ENCODE data around the gene CHST8.
"Not testable (repeated sequence)": the region's sequence is repeated elsewhere in the genome, so short reads cannot be mapped to it uniquely, and the experiment has no call there.

Gene CHST8

GRCh38 chr19:33644284-33644836, 22.6 kb downstream of the CHST8 start:
- no peak for DNase-seq (ENCODE audit: low read depth)

- no peak for DNase-seq (ENCODE audit: low read depth)
Observed at GRCh38 chr19:33646306-33646705, 24.6 kb downstream of the CHST8 start.

DNA sequence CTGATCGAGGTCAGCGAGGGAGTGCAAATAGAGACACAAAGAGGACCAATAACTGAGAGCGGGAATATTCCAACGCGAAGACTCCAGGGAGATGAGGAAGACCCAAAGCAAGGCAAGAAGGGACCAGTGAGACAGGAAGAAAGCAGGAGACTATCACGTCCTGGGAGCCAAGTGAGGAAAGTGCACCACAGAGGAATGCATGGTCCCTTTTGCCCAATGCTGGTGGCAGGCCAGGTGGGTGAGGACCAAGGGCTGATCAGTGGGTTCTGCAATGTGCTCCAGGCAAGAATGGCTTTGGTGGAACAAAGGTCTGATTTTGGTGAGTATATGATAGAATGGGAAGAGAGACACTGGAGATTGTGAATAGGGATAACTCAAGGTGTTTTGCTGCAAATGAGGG, 25.4 kb downstream of the CHST8 start:
- no peak for DNase-seq (ENCODE audit: low read depth)

- DNase-seq (ENCODE audit: low read depth): no peak
Observed at GRCh38 chr19:33649627-33650305, 28.0 kb downstream of the CHST8 start.

GRCh38 chr19:33653684-33654083, 31.9 kb downstream of the CHST8 start:
- no peak for DNase-seq (ENCODE audit: low read depth)

- DNase-seq (ENCODE audit: low read depth): no peak
Observed at GRCh38 chr19:33654840-33655508, 33.2 kb downstream of the CHST8 start.

DNA sequence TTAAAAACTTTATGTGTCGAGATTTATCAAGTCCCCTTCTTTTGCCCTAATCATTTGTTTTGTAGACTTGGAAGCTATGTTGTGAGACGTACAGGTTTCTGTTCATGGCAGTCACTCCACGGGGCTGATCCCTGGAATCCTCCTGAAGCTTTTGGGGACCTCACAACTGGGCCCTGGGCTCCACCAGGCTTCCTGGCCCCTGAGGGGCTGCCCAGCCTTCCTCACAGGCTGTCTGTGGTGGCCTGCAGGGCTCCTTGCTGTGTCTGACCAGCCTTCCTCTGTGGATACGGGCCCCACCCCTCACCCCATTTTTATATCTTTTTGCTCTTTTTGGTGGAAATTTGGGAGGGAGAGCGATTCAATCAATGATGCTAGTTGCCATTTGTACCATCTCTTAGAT, 38.1 kb downstream of the CHST8 start:
- no peak for DNase-seq (ENCODE audit: low read depth)

DNA sequence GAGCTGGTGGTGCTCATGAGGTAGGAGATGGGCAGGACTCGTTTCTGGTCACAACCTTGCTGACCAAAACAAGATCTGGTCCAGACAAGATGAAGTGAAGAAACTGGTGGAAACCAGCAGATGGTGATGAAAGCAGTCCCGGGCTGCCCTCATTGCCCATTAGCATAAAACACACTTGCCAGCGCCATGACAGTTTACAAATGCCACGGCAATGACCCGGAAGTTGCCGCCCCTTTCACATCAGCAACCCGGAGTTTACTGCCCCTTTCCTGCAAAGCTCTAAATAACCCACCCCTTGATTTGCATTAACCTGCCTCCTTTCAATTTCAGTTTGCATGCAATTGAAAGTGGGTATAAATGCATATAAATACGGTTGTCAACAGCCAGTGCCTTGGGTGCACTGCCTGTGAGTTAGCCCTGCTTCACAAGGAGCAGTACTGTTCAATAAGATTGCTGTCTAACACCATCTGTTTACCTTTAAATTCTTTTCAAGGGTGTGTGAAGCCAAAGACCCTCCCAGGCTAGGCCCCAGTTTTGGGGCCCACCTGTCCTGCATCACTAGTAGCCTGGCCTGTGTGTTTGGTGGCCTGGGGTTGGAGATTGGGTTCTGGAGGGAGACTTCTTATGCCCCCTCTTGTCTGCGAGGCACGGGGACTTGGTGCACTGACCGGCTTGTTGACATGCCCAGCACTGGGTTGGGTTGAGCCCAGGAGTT, 38.8 kb downstream of the CHST8 start:
- DNase-seq (ENCODE audit: low read depth): no peak

- DNase-seq (ENCODE audit: low read depth): no peak
Observed at GRCh38 chr19:33661336-33661735, 39.6 kb downstream of the CHST8 start.

GRCh38 chr19:33662391-33663092, 40.8 kb downstream of the CHST8 start:
- DNase-seq (ENCODE audit: low read depth): no peak

- not testable (repeated sequence) for DNase-seq (ENCODE audit: low read depth)
Observed at GRCh38 chr19:33663316-33663715, 41.6 kb downstream of the CHST8 start.

GRCh38 chr19:33664744-33665143, 43.0 kb downstream of the CHST8 start:
- no peak for DNase-seq (ENCODE audit: low read depth)

- no peak for DNase-seq (ENCODE audit: low read depth)
Observed at GRCh38 chr19:33665776-33666595, 44.2 kb downstream of the CHST8 start.

GRCh38 chr19:33667141-33667650, 45.4 kb downstream of the CHST8 start:
- no peak for DNase-seq (ENCODE audit: low read depth)

GRCh38 chr19:33667881-33668280, 46.1 kb downstream of the CHST8 start:
- DNase-seq (ENCODE audit: low read depth): no peak

DNA sequence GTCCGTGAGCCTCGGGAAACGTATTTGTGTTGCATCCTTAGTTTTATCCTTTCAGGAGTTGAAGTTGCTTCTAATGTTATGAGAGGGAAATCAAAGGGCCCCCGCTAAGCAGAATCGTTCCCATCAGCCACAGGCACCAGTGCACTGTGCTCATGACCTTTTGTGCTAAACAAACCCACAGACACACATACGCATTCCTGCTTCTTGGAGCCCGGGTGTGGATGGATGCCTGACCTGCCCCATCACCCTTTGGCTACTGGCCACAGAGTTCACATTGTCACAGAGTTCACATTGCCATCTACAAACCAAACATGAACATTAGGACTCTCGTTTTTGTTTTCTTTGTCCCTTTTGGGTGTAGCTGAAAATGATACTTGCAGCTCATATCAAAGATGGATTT, 47.2 kb downstream of the CHST8 start:
- no peak for DNase-seq (ENCODE audit: low read depth)

DNA sequence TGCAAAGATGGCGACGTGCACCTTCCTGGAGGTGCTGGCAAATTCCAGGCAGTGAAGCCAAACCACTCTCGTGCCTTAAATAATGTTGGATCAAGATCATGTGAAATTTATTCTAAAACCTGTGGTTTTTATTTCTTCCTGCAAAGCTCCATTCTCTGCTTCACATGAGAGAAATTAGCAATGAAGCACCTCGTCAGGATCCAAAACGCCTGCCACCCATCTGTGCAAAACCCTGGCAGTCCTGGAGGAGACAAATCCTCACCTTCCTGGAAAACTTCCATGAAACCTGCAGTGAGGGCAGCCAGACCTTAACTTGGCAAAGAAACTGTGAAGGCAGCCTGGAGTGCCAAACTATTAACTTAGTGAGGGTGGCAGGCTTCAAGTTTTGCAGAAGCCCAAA, 47.6 kb downstream of the CHST8 start:
- no peak for DNase-seq (ENCODE audit: low read depth)

DNA sequence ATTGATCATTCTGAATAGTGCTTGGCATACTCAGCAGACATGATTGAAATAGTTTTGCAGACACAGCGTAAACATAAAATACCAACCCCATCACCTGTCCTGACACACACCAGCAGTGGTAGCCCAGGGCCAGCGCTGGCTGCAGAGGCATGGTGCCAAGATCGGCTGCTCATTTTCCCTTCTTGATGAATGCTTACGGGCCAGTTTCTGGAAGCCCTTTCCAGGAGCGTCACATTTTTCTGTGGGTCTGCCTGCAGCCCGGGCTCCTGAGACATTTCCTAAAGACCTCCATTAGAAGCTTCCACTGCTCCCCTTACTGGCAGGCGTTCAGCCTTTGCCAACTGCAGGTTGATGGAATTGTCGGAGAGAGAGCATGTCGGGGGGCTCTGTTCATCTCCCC, 48.6 kb downstream of the CHST8 start:
- no peak for DNase-seq (ENCODE audit: low read depth)

GRCh38 chr19:33671211-33671610, 49.5 kb downstream of the CHST8 start:
- no peak for DNase-seq (ENCODE audit: low read depth)

DNA sequence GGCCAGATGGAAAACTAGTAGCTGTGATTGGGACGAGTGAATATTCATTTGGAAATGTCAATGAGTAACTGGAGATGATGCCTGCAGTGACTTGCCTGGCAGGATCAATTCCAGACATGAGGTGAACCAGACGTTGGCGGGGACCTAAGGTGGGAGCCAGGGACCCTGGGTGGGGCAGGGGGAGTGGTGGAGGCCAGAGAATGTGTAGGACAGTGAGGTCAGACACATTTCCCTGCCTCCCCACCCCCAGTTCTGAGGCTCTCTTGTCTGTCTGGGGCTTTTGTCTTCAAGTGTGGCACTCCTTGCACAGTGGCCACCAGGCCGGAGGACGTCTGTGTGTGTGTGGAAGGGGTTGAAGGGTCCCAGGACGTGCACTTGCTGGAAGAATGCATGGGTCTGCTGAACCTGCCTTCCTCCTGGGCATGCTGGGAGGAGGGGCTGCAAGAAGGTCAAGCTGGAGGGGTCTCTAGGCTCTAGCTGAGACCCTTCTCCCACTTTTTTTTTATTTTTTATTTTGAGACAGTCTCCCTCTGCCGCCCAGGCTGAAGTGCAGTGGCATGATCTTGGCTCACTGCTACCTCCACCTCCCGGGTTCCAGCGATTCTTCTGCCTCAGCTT, 51.6 kb downstream of the CHST8 start:
- DNase-seq (ENCODE audit: low read depth): no peak

All from activated T-helper 1 cell treated with Interleukin-2 at 50 U/mL for 16 hours (primary cell).